CD4-positive, CD25-positive, alpha-beta regulatory T cell (primary cell): ENCODE data around the gene KCND2. TPM values are rescaled to one million over a fixed set of nuclear protein-coding genes. Genes with fewer than 3 reads are reported as not detected.

Experiments used
- ATAC-seq, 2 donors: fragments of 150-1000 bp; cut with Tn5 transposase; one replicate each; pipeline ENCODE4 v1.10.0; 2021; ENCODE audit warnings: low read depth in 2 of 2, moderate number of reproducible peaks in 2 of 2, moderate library complexity in 1 of 2
- DNase-seq, 3 donors: peaks; one replicate each; pipeline versions ENCODE4 v3.0.0 to v3.0.0-alpha.2; 2012 to 2022; ENCODE audit warnings: mixed read lengths in 1 of 3
- H3K27ac ChIP-seq: one replicate; pipeline ENCODE4 v1.7.0; 2013; ENCODE audit warnings: mild to moderate bottlenecking, low read length; ENCODE audit not compliant: insufficient read depth, poor library complexity, severe bottlenecking
- H3K27me3 ChIP-seq: one replicate; pipeline ENCODE4 v1.7.0; 2013; ENCODE audit warnings: low read length; ENCODE audit not compliant: control insufficient read depth, insufficient read depth
- H3K36me3 ChIP-seq: one replicate; pipeline ENCODE4 v1.7.0; 2013; ENCODE audit warnings: mild to moderate bottlenecking, low read length, moderate library complexity; ENCODE audit not compliant: control insufficient read depth, insufficient read depth
- H3K4me1 ChIP-seq: 2 replicates; pipeline ENCODE4 v1.7.0; 2013; ENCODE audit warnings: mild to moderate bottlenecking, low read length; ENCODE audit not compliant: insufficient read depth, control insufficient read depth, poor library complexity, severe bottlenecking
- H3K4me3 ChIP-seq: one replicate; pipeline ENCODE4 v1.7.0; 2013; ENCODE audit warnings: low read depth, mild to moderate bottlenecking, low read length, moderate library complexity
- H3K9me3 ChIP-seq, 2 experiments: 1 replicate in 1 of 2; 2 replicates in 1 of 2; pipeline ENCODE4 v1.7.0; 2013; ENCODE audit warnings: low read length in 2 of 2, mild to moderate bottlenecking in 1 of 2, moderate library complexity in 1 of 2; ENCODE audit not compliant: control insufficient read depth in 2 of 2
- H3K27ac Mint-ChIP-seq, 3 donors: one replicate each; pipeline ENCODE4 v1.8.0; 2020 to 2022; ENCODE audit warnings: mild to moderate bottlenecking in 3 of 3, mixed read lengths in 3 of 3, moderate library complexity in 2 of 3
- H3K27me3 Mint-ChIP-seq: one replicate; pipeline ENCODE4 v1.8.0; 2022; ENCODE audit warnings: mild to moderate bottlenecking, mixed read lengths
- H3K36me3 Mint-ChIP-seq: one replicate; pipeline ENCODE4 v1.8.0; 2020; ENCODE audit warnings: mixed read lengths
- H3K4me1 Mint-ChIP-seq, 4 donors: one replicate each; pipeline ENCODE4 v1.8.0; 2020 to 2022; ENCODE audit warnings: mixed read lengths in 4 of 4, mild to moderate bottlenecking in 1 of 4
- H3K4me3 Mint-ChIP-seq, 4 donors: one replicate each; pipeline ENCODE4 v1.8.0; 2020 to 2022; ENCODE audit warnings: mild to moderate bottlenecking in 4 of 4, mixed read lengths in 4 of 4, moderate library complexity in 3 of 4
- H3K9me3 Mint-ChIP-seq, 7 donors: one replicate each; pipeline ENCODE4 v1.8.0; 2020 to 2022; ENCODE audit warnings: mixed read lengths in 7 of 7, mild to moderate bottlenecking in 3 of 7, moderate library complexity in 2 of 7
- polyA plus RNA-seq, 4 donors: library from polyadenylated mRNA; unstranded; fragments of 300-500 nt; fragmentation: Illumina TruSeq; gene quantifications; one replicate each; pipeline ENCODE4 v1.2.3, GENCODE V29; 2021
- total RNA-seq: library from RNA; stranded (reverse); gene quantifications from one replicate; pipeline ENCODE4 v1.2.3, GENCODE V29; 2022

KCND2 gene
- total and polyA plus RNA-seq, 5 donors from 2014 or later, result not detected

DNA sequence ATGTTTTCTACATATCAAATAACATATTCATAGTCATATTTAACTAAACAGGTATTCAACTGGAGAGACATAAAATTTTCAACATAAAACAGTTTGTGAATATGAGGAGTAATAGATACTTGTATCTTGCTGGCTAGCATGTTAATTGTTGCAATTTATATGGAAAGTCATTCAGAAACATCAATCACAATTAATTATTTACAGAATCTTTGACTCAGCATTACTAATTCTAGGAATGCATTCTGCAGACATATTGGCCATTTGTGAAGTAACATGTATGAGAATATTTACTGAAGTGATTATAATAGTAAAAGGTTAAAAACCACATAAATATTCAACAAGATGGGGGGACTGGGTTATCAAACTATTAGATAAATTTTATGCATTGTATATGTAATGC, 381.3 kb downstream of the KCND2 start:
- Histone ChIP-seq H3K27me3 (no peaks in the 10 kb centered on the region), H3K36me3 (no peaks in the 10 kb centered on the region), H3K4me1 (no peaks in the 10 kb centered on the region), H3K27ac (no peak overlapping the region), H3K4me3 (no peak overlapping the region), H3K9me3 (no peaks in the 10 kb centered on the region)
- H3K4me1 Mint-ChIP-seq, result no peaks in the 10 kb centered on the region
- H3K4me3 Mint-ChIP-seq, result no peak overlapping the region
- H3K27ac Mint-ChIP-seq, result no peak overlapping the region
- no peaks in the 10 kb centered on the region for H3K27me3 Mint-ChIP-seq
- H3K36me3 Mint-ChIP-seq, result no peaks in the 10 kb centered on the region
- ATAC-seq (no peak), DNase-seq (no peak)
- peaks cover 0 to 2% (median 0%) of the 10 kb centered on the region in 7 donors for H3K9me3 Mint-ChIP-seq

DNA sequence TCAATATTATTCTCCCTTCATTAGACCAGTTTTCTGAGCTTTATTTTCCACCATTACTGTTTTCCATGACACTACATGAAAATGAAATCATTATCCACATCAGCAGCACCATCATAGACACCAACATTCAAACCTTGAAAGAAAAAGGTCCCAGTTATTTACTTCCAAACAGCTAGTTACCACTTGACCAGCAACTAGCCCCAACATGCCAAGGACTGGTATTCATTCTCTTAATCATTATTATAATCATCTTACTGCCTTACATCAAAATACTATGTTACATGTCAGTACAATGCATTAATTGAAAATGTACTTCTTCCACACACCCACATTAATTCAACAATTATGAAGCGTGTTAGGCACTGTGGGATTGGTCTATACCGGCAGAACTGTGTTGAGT, 385.5 kb downstream of the KCND2 start:
- no peaks in the 10 kb centered on the region for H3K4me1 Mint-ChIP-seq
- H3K27me3 ChIP-seq, result no peaks in the 10 kb centered on the region
- H3K36me3 Mint-ChIP-seq, result no peaks in the 10 kb centered on the region
- H3K36me3 ChIP-seq, result no peaks in the 10 kb centered on the region
- no peak overlapping the region for H3K4me3 Mint-ChIP-seq
- H3K4me1 ChIP-seq, result no peaks in the 10 kb centered on the region
- no peaks in the 10 kb centered on the region for H3K9me3 ChIP-seq
- H3K27ac Mint-ChIP-seq, result no peak overlapping the region
- H3K4me3 ChIP-seq, result no peak overlapping the region
- no peaks in the 10 kb centered on the region for H3K27me3 Mint-ChIP-seq
- DNase-seq (no peak), ATAC-seq (no peak)
- no peak overlapping the region for H3K27ac ChIP-seq
- no peaks in the 10 kb centered on the region for H3K9me3 Mint-ChIP-seq

DNA sequence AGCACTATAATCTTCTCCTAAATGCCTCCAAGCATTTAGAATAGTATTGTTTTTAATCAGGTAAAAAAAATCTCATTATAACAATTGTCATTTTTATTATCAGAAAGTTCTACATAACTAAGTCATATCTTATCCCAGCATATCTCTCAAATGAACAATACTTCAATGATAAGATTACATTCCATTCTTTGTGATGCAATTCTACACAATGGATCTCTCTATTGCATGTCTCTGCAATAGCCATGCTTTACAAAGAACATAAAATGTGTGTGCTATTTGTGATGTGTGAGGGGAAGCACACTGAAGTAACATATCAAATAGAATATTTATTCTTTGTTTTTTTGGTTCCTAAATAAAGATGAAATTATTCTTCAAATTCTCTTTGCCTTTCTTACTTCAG, 389.3 kb downstream of the KCND2 start:
- no peaks in the 10 kb centered on the region for H3K36me3 ChIP-seq
- Mint-ChIP-seq H3K36me3 (no peaks in the 10 kb centered on the region), H3K27me3 (no peaks in the 10 kb centered on the region), H3K9me3 (no peaks in the 10 kb centered on the region), H3K4me3 (no peak overlapping the region), H3K4me1 (no peaks in the 10 kb centered on the region), H3K27ac (no peak overlapping the region)
- no peak overlapping the region for H3K4me3 ChIP-seq
- no peak for DNase-seq
- no peaks in the 10 kb centered on the region for H3K27me3 ChIP-seq
- no peak for ATAC-seq
- H3K27ac ChIP-seq, result no peak overlapping the region
- H3K9me3 ChIP-seq, result no peaks in the 10 kb centered on the region
- no peaks in the 10 kb centered on the region for H3K4me1 ChIP-seq

DNA sequence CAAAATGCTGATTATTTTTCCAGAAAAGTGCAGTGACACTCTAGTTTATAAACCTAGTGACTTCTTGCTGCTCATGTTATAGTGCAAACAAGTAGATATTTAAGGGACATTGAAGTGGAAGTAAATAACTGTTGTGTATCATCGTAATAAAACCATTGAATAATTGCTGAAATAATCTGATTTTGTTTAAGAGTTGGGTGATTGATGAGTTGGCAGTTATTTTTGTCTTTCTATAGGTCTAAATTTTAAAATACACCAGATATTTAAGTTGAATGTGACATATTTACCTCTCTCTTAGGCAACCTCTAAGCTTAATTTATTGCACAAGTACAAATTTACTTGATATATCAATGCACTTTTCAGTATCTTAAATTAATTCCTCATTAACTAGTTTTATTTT, 392.1 kb downstream of the KCND2 start:
- Mint-ChIP-seq H3K36me3 (no peaks in the 10 kb centered on the region), H3K4me3 (no peak overlapping the region), H3K27me3 (no peaks in the 10 kb centered on the region), H3K4me1 (no peaks in the 10 kb centered on the region), H3K9me3 (no peaks in the 10 kb centered on the region), H3K27ac (no peak overlapping the region)
- no peak overlapping the region for H3K4me3 ChIP-seq
- H3K36me3 ChIP-seq, result no peaks in the 10 kb centered on the region
- ATAC-seq (no peak), DNase-seq (no peak)
- no peaks in the 10 kb centered on the region for H3K4me1 ChIP-seq
- no peaks in the 10 kb centered on the region for H3K27me3 ChIP-seq
- no peaks in the 10 kb centered on the region for H3K9me3 ChIP-seq
- no peak overlapping the region for H3K27ac ChIP-seq

DNA sequence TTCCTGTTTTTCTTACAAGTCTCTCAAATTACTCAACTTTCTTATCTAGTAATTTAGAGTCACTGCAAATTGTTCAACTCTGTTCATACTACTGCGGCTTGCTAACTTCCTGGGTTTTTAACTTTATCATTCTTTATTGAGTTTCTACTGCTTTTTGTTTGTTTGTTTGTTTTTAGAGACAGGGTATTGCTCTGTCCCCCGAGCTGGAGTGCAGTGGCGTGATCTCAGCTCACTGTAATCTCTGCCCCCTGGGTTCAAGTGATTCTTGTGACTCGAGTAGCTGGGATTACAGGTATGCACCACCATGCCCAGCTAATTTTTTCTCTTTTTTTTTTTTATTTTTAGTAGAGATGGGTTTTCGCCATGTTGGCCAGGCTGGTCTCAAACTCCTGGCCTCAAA, 402.1 kb downstream of the KCND2 start:
- DNase-seq, result no peak
- Mint-ChIP-seq H3K27me3 (no peaks in the 10 kb centered on the region), H3K36me3 (no peaks in the 10 kb centered on the region), H3K4me1 (no peaks in the 10 kb centered on the region), H3K4me3 (no peak overlapping the region), H3K9me3 (peaks cover 0 to 8% (median 2%) of the 10 kb centered on the region in 7 donors), H3K27ac (no peak overlapping the region)
- H3K4me1 ChIP-seq, result no peaks in the 10 kb centered on the region
- no peaks in the 10 kb centered on the region for H3K36me3 ChIP-seq
- no peak overlapping the region for H3K4me3 ChIP-seq
- no peaks in the 10 kb centered on the region for H3K9me3 ChIP-seq
- H3K27ac ChIP-seq, result no peak overlapping the region
- no peak for ATAC-seq
- no peaks in the 10 kb centered on the region for H3K27me3 ChIP-seq

DNA sequence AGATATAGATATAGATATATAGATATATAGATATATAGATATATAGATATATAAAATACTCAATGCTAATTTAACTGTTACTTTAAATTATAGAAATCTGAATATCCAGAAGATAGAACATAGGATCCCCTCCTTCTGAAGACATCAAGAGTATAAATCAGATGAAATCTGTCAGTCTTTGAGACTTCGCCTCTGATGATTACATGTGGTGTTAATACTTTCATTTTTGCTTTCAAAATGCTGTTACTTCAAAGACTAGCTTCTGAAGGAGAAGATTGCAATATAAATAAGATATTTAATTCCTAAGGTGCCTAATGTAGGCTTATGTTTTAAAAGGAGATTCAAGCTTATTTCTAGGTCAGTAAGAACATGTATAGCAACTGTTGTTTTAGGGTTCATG, 404.6 kb downstream of the KCND2 start:
- no peaks in the 10 kb centered on the region for H3K36me3 Mint-ChIP-seq
- H3K27ac Mint-ChIP-seq, result no peak overlapping the region
- DNase-seq (no peak), ATAC-seq (no peak)
- no peaks in the 10 kb centered on the region for H3K27me3 Mint-ChIP-seq
- Histone ChIP-seq H3K36me3 (no peaks in the 10 kb centered on the region), H3K4me3 (no peak overlapping the region), H3K9me3 (no peaks in the 10 kb centered on the region), H3K27ac (no peak overlapping the region), H3K27me3 (no peaks in the 10 kb centered on the region), H3K4me1 (no peaks in the 10 kb centered on the region)
- no peaks in the 10 kb centered on the region for H3K4me1 Mint-ChIP-seq
- H3K4me3 Mint-ChIP-seq, result no peak overlapping the region
- peaks cover 0 to 4% (median 0%) of the 10 kb centered on the region in 7 donors for H3K9me3 Mint-ChIP-seq

DNA sequence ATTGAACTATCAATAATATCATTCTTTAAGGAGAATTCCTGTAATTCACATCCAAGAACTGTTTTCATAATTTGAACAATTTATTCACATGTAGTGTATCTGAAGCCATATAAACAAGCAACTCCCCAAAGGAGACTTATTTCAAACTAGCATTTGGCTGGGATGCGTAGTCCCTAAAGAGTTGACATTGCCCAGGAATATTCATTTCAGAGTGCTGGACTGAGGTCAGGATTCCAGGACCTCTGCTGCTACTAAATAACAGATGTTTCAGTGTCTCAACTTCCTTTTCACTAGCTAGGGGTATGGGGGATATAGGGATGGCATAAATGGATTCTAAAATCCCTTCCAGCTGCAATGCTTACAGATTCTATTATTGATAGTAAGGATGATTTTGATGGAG, 408.0 kb downstream of the KCND2 start:
- Mint-ChIP-seq H3K27me3 (no peaks in the 10 kb centered on the region), H3K36me3 (no peaks in the 10 kb centered on the region), H3K4me3 (no peak overlapping the region), H3K9me3 (peaks cover 0 to 2% (median 0%) of the 10 kb centered on the region in 7 donors), H3K4me1 (no peaks in the 10 kb centered on the region), H3K27ac (no peak overlapping the region)
- ATAC-seq (no peak), DNase-seq (no peak)
- Histone ChIP-seq H3K9me3 (no peaks in the 10 kb centered on the region), H3K4me3 (no peak overlapping the region), H3K4me1 (no peaks in the 10 kb centered on the region), H3K27ac (no peak overlapping the region), H3K36me3 (no peaks in the 10 kb centered on the region), H3K27me3 (no peaks in the 10 kb centered on the region)

DNA sequence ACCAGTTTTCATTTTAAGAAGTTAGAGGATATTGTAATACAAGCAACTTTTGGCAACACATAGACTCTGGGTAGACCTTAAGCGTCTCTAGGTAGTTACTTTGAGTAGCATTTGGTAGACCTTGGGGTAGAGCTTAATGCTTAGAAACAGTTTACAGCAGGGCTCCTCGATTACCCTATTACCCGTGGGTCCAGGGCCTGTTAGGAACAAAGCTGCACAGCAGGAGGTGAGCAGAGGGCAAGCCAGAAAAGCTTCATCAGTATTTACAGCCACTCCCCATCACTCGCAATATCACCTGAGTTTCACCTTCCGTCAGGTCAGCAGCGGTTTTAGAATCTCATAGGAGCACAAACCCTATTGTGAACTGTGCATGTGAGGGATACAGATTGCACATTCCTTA, 411.5 kb downstream of the KCND2 start:
- Histone ChIP-seq H3K27me3 (no peaks in the 10 kb centered on the region), H3K9me3 (no peaks in the 10 kb centered on the region)
- peaks cover 0 to 4% (median 0%) of the 10 kb centered on the region in 7 donors for H3K9me3 Mint-ChIP-seq

More for the DNA sequence above, 411.5 kb downstream of the KCND2 start:
- H3K4me1 ChIP-seq, result no peaks in the 10 kb centered on the region
- DNase-seq (no peak), ATAC-seq (no peak)
- H3K27ac Mint-ChIP-seq, result no peak overlapping the region
- no peak overlapping the region for H3K4me3 ChIP-seq
- H3K4me3 Mint-ChIP-seq, result no peak overlapping the region
- H3K36me3 Mint-ChIP-seq, result no peaks in the 10 kb centered on the region
- H3K36me3 ChIP-seq, result no peaks in the 10 kb centered on the region
- H3K27ac ChIP-seq, result no peak overlapping the region
- no peaks in the 10 kb centered on the region for H3K27me3 Mint-ChIP-seq
- no peaks in the 10 kb centered on the region for H3K4me1 Mint-ChIP-seq
